ENCODE data around the gene RD3L.
"Not testable (repeated sequence)": the region's sequence is repeated elsewhere in the genome, so short reads cannot be mapped to it uniquely, and the experiment has no call there.

RD3L gene

GRCh38 chr14:103941973-103942736, at the start of gene RD3L:
Gene RD3L, minus strand, starts transcription at chr14:103942529. Its CDS starts 834 bp downstream, at chr14:103941695.
- Histone ChIP-seq H3K4me3 (ENCODE audit: low read depth, low read length) (no peak within 1 kb of the TSS), H3K9ac (ENCODE audit: low read depth, low read length) (no peak within 1 kb of the TSS), H3K36me3 (ENCODE audit: control insufficient read depth, insufficient read depth, low read length) (no peaks in the 10 kb centered on the region), H3K27me3 (ENCODE audit: control insufficient read depth, insufficient read depth, low read length) (no peaks in the 10 kb centered on the region), H3K27ac (ENCODE audit: low read depth, low read length) (no peak within 1 kb of the TSS), H3K4me1 (ENCODE audit: control insufficient read depth, insufficient read depth, low read length) (no peaks in the 10 kb centered on the region), H3K9me3 (ENCODE audit: control insufficient read depth, insufficient read depth, low read length) (0 out of 2 replicates have a peak, but pooled peaks cover 3% of the 10 kb centered on the region)

- no peaks in the 10 kb centered on the region for H3K27me3 ChIP-seq (ENCODE audit: control insufficient read depth, insufficient read depth, low read length)
- H3K27ac ChIP-seq (ENCODE audit: low read depth, low read length), result no peak overlapping the region
- no peaks in the 10 kb centered on the region for H3K4me1 ChIP-seq (ENCODE audit: control insufficient read depth, insufficient read depth, low read length)
- no peak overlapping the region for H3K4me3 ChIP-seq (ENCODE audit: low read depth, low read length)
- peaks cover 20% of the 10 kb centered on the region for H3K9me3 ChIP-seq (ENCODE audit: control insufficient read depth, insufficient read depth, low read length)
- H3K36me3 ChIP-seq (ENCODE audit: control insufficient read depth, insufficient read depth, low read length), result no peaks in the 10 kb centered on the region
- no peak overlapping the region for H3K9ac ChIP-seq (ENCODE audit: low read depth, low read length)
Measured at GRCh38 chr14:103989964-103990363, 47.6 kb upstream of the RD3L start.

- no peak overlapping the region for H3K4me3 ChIP-seq (ENCODE audit: low read depth, low read length)
- H3K27me3 ChIP-seq (ENCODE audit: control insufficient read depth, insufficient read depth, low read length), result no peaks in the 10 kb centered on the region
- H3K27ac ChIP-seq (ENCODE audit: low read depth, low read length), result no peak overlapping the region
- no peak overlapping the region for H3K9ac ChIP-seq (ENCODE audit: low read depth, low read length)
- H3K9me3 ChIP-seq (ENCODE audit: control insufficient read depth, insufficient read depth, low read length), result peaks cover 28% of the 10 kb centered on the region
- H3K4me1 ChIP-seq (ENCODE audit: control insufficient read depth, insufficient read depth, low read length), result no peaks in the 10 kb centered on the region
- H3K36me3 ChIP-seq (ENCODE audit: control insufficient read depth, insufficient read depth, low read length), result no peaks in the 10 kb centered on the region
Measured at GRCh38 chr14:103989034-103989433, 46.7 kb upstream of the RD3L start.

GRCh38 chr14:103984196-103984595, 41.9 kb upstream of the RD3L start:
- no peaks in the 10 kb centered on the region for H3K27me3 ChIP-seq (ENCODE audit: control insufficient read depth, insufficient read depth, low read length)
- no peaks in the 10 kb centered on the region for H3K36me3 ChIP-seq (ENCODE audit: control insufficient read depth, insufficient read depth, low read length)
- no peak overlapping the region for H3K4me3 ChIP-seq (ENCODE audit: low read depth, low read length)

GRCh38 chr14:103980623-103981238, 38.4 kb upstream of the RD3L start:
- H3K27me3 ChIP-seq (ENCODE audit: control insufficient read depth, insufficient read depth, low read length); H3K9ac ChIP-seq (ENCODE audit: low read depth, low read length); H3K4me3 ChIP-seq (ENCODE audit: low read depth, low read length); H3K4me1 ChIP-seq (ENCODE audit: control insufficient read depth, insufficient read depth, low read length); H3K36me3 ChIP-seq (ENCODE audit: control insufficient read depth, insufficient read depth, low read length); H3K27ac ChIP-seq (ENCODE audit: low read depth, low read length): not testable (repeated sequence)
- H3K9me3 ChIP-seq (ENCODE audit: control insufficient read depth, insufficient read depth, low read length), result peaks cover 14% of the 10 kb centered on the region

More at GRCh38 chr14:103984196-103984595, 41.9 kb upstream of the RD3L start:
- Histone ChIP-seq H3K9ac (ENCODE audit: low read depth, low read length) (no peak overlapping the region), H3K4me1 (ENCODE audit: control insufficient read depth, insufficient read depth, low read length) (no peaks in the 10 kb centered on the region), H3K27ac (ENCODE audit: low read depth, low read length) (no peak overlapping the region), H3K9me3 (ENCODE audit: control insufficient read depth, insufficient read depth, low read length) (peaks cover 25% of the 10 kb centered on the region)

- no peaks in the 10 kb centered on the region for H3K36me3 ChIP-seq (ENCODE audit: control insufficient read depth, insufficient read depth, low read length)
- no peak overlapping the region for H3K27ac ChIP-seq (ENCODE audit: low read depth, low read length)
- no peak overlapping the region for H3K4me3 ChIP-seq (ENCODE audit: low read depth, low read length)
- H3K9me3 ChIP-seq (ENCODE audit: control insufficient read depth, insufficient read depth, low read length), result no peaks in the 10 kb centered on the region
- H3K4me1 ChIP-seq (ENCODE audit: control insufficient read depth, insufficient read depth, low read length), result no peaks in the 10 kb centered on the region
- H3K27me3 ChIP-seq (ENCODE audit: control insufficient read depth, insufficient read depth, low read length), result no peaks in the 10 kb centered on the region
- no peak overlapping the region for H3K9ac ChIP-seq (ENCODE audit: low read depth, low read length)
Measured at GRCh38 chr14:103974575-103974974, 32.2 kb upstream of the RD3L start.

- Histone ChIP-seq H3K27me3 (ENCODE audit: control insufficient read depth, insufficient read depth, low read length) (no peaks in the 10 kb centered on the region), H3K36me3 (ENCODE audit: control insufficient read depth, insufficient read depth, low read length) (no peaks in the 10 kb centered on the region), H3K27ac (ENCODE audit: low read depth, low read length) (no peak overlapping the region), H3K4me3 (ENCODE audit: low read depth, low read length) (no peak overlapping the region), H3K9me3 (ENCODE audit: control insufficient read depth, insufficient read depth, low read length) (no peaks in the 10 kb centered on the region), H3K4me1 (ENCODE audit: control insufficient read depth, insufficient read depth, low read length) (no peaks in the 10 kb centered on the region), H3K9ac (ENCODE audit: low read depth, low read length) (no peak overlapping the region)
Measured at GRCh38 chr14:103973354-103973753, 31.0 kb upstream of the RD3L start.

- Histone ChIP-seq H3K4me3 (ENCODE audit: low read depth, low read length) (no peak overlapping the region), H3K4me1 (ENCODE audit: control insufficient read depth, insufficient read depth, low read length) (no peaks in the 10 kb centered on the region), H3K9ac (ENCODE audit: low read depth, low read length) (no peak overlapping the region), H3K27me3 (ENCODE audit: control insufficient read depth, insufficient read depth, low read length) (no peaks in the 10 kb centered on the region), H3K27ac (ENCODE audit: low read depth, low read length) (no peak overlapping the region), H3K9me3 (ENCODE audit: control insufficient read depth, insufficient read depth, low read length) (no peaks in the 10 kb centered on the region), H3K36me3 (ENCODE audit: control insufficient read depth, insufficient read depth, low read length) (no peaks in the 10 kb centered on the region)
Measured at GRCh38 chr14:103969961-103970360, 27.6 kb upstream of the RD3L start.

GRCh38 chr14:103966631-103967030, 24.3 kb upstream of the RD3L start:
- H3K4me1 ChIP-seq (ENCODE audit: control insufficient read depth, insufficient read depth, low read length), result no peaks in the 10 kb centered on the region
- no peaks in the 10 kb centered on the region for H3K36me3 ChIP-seq (ENCODE audit: control insufficient read depth, insufficient read depth, low read length)
- H3K27ac ChIP-seq (ENCODE audit: low read depth, low read length), result no peak overlapping the region
- H3K9ac ChIP-seq (ENCODE audit: low read depth, low read length), result no peak overlapping the region
- H3K4me3 ChIP-seq (ENCODE audit: low read depth, low read length), result no peak overlapping the region
- H3K9me3 ChIP-seq (ENCODE audit: control insufficient read depth, insufficient read depth, low read length), result no peaks in the 10 kb centered on the region
- H3K27me3 ChIP-seq (ENCODE audit: control insufficient read depth, insufficient read depth, low read length), result no peaks in the 10 kb centered on the region

- no peak overlapping the region for H3K4me3 ChIP-seq (ENCODE audit: low read depth, low read length)
- no peaks in the 10 kb centered on the region for H3K36me3 ChIP-seq (ENCODE audit: control insufficient read depth, insufficient read depth, low read length)
- no peak overlapping the region for H3K9ac ChIP-seq (ENCODE audit: low read depth, low read length)
- H3K27me3 ChIP-seq (ENCODE audit: control insufficient read depth, insufficient read depth, low read length), result no peaks in the 10 kb centered on the region
- no peaks in the 10 kb centered on the region for H3K4me1 ChIP-seq (ENCODE audit: control insufficient read depth, insufficient read depth, low read length)
- no peak overlapping the region for H3K27ac ChIP-seq (ENCODE audit: low read depth, low read length)
- H3K9me3 ChIP-seq (ENCODE audit: control insufficient read depth, insufficient read depth, low read length), result no peaks in the 10 kb centered on the region
Measured at GRCh38 chr14:103961928-103962578, 19.7 kb upstream of the RD3L start.

GRCh38 chr14:103960457-103961055, 18.2 kb upstream of the RD3L start:
- Histone ChIP-seq H3K4me3 (ENCODE audit: low read depth, low read length) (no peak overlapping the region), H3K36me3 (ENCODE audit: control insufficient read depth, insufficient read depth, low read length) (no peaks in the 10 kb centered on the region), H3K9me3 (ENCODE audit: control insufficient read depth, insufficient read depth, low read length) (no peaks in the 10 kb centered on the region), H3K27me3 (ENCODE audit: control insufficient read depth, insufficient read depth, low read length) (no peaks in the 10 kb centered on the region), H3K27ac (ENCODE audit: low read depth, low read length) (no peak overlapping the region), H3K9ac (ENCODE audit: low read depth, low read length) (no peak overlapping the region), H3K4me1 (ENCODE audit: control insufficient read depth, insufficient read depth, low read length) (no peaks in the 10 kb centered on the region)
